DND-41 (cell line): Measurements from ENCODE around the gene TM4SF5.

Experiments used
- EZH2 ChIP-seq: IDR thresholded peaks from 3 replicates; pipeline ENCODE4 v1.6.1; 2012; ENCODE audit warnings: borderline replicate concordance, low read depth, mild to moderate bottlenecking, moderate library complexity, low read length, inconsistent platforms; ENCODE audit not compliant: severe bottlenecking
- TF ChIP-seq, protein P1 (sequence below): IDR thresholded peaks from 2 replicates; pipeline ENCODE4 v1.5.1; 2012; ENCODE audit warnings: borderline replicate concordance, low read length, moderate library complexity, mild to moderate bottlenecking; ENCODE audit not compliant: poor library complexity, severe bottlenecking; ENCODE audit errors: extremely low read depth

DNA sequence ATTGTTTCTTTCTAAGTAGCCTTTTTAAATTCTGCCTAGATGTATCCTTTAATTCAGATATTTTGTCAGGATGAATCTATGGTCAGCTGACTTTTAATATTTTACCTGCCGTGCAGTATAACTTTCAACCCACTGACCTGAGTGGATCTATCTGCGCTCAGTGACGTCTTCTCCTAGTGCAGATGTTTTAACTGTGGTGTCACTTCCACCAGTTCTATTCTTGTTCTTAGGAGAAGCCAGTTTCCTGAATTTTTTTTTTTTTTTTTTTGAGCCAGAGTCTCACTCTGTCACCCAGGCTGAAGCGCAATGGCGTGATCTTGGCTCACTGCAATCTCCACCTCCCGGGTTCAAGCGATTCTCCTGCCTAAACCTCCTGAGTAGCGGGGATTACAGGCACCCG is 5.0 kb upstream of the TM4SF5 start:
- TF ChIP-seq, protein P1, sequence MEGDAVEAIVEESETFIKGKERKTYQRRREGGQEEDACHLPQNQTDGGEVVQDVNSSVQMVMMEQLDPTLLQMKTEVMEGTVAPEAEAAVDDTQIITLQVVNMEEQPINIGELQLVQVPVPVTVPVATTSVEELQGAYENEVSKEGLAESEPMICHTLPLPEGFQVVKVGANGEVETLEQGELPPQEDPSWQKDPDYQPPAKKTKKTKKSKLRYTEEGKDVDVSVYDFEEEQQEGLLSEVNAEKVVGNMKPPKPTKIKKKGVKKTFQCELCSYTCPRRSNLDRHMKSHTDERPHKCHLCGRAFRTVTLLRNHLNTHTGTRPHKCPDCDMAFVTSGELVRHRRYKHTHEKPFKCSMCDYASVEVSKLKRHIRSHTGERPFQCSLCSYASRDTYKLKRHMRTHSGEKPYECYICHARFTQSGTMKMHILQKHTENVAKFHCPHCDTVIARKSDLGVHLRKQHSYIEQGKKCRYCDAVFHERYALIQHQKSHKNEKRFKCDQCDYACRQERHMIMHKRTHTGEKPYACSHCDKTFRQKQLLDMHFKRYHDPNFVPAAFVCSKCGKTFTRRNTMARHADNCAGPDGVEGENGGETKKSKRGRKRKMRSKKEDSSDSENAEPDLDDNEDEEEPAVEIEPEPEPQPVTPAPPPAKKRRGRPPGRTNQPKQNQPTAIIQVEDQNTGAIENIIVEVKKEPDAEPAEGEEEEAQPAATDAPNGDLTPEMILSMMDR: no peak
- TF ChIP-seq EZH2: no peak
